Mesendoderm (in vitro differentiated cells): ENCODE data around the gene C1QTNF9B.
A peak's percentile ranks its signal among the peaks of the same experiment; 100 is the strongest.

Experiments
- DNase-seq: peaks from one replicate; pipeline ENCODE4 v3.0.0; 2013
- H2AK5ac ChIP-seq: 2 replicates; pipeline ENCODE4 v1.6.1; 2013; ENCODE audit warnings: low read length, inconsistent platforms
- H2BK120ac ChIP-seq: 2 replicates; pipeline ENCODE4 v1.6.1; 2013; ENCODE audit warnings: low read depth, mild to moderate bottlenecking, low read length, moderate library complexity, mixed read lengths
- H2BK15ac ChIP-seq: replicated peaks from 2 replicates; pipeline ENCODE4 v1.6.1; 2013; ENCODE audit warnings: low read depth, mild to moderate bottlenecking, moderate library complexity
- H2BK5ac ChIP-seq: 2 replicates; pipeline ENCODE4 v1.6.1; 2013; ENCODE audit warnings: low read length, inconsistent platforms
- H3K18ac ChIP-seq: 2 replicates; pipeline ENCODE4 v1.6.1; 2013; ENCODE audit warnings: mild to moderate bottlenecking, low read length, mixed read lengths
- H3K23ac ChIP-seq: one replicate; pipeline ENCODE4 v1.6.1; 2013; ENCODE audit warnings: low read length
- H3K27ac ChIP-seq: 2 replicates; pipeline ENCODE4 v1.5.1; 2013; ENCODE audit warnings: low read depth, mild to moderate bottlenecking, inconsistent platforms, low read length, moderate library complexity
- H3K27me3 ChIP-seq: 2 replicates; pipeline ENCODE4 v1.6.1; 2013; ENCODE audit warnings: low read length, control low read depth, mild to moderate bottlenecking, inconsistent platforms; ENCODE audit not compliant: insufficient read depth, poor library complexity
- H3K36me3 ChIP-seq: 2 replicates; pipeline ENCODE4 v1.6.1; 2013; ENCODE audit warnings: low read length, inconsistent platforms; ENCODE audit not compliant: control insufficient read depth, insufficient read depth
- H3K4ac ChIP-seq: one replicate; pipeline ENCODE4 v1.6.1; 2013; ENCODE audit warnings: low read depth, mild to moderate bottlenecking, low read length, moderate library complexity
- H3K4me1 ChIP-seq: 2 replicates; pipeline ENCODE4 v1.6.1; 2013; ENCODE audit warnings: low read depth, low read length, inconsistent platforms; ENCODE audit not compliant: control insufficient read depth
- H3K4me2 ChIP-seq: 2 replicates; pipeline ENCODE4 v1.6.1; 2013; ENCODE audit warnings: low read length
- H3K4me3 ChIP-seq: 2 replicates; pipeline ENCODE4 v1.5.1; 2013; ENCODE audit warnings: mild to moderate bottlenecking, low read length
- H3K56ac ChIP-seq: one replicate; pipeline ENCODE4 v1.6.1; 2013; ENCODE audit warnings: low read length
- H3K79me1 ChIP-seq: 2 replicates; pipeline ENCODE4 v1.6.1; 2013; ENCODE audit warnings: low read length, inconsistent platforms
- H3K79me2 ChIP-seq: 2 replicates; pipeline ENCODE4 v1.6.1; 2013; ENCODE audit warnings: mild to moderate bottlenecking, low read length; ENCODE audit not compliant: control insufficient read depth, insufficient read depth
- H3K9ac ChIP-seq: 2 replicates; pipeline ENCODE4 v1.6.1; 2013; ENCODE audit warnings: low read length, inconsistent platforms
- H4K5ac ChIP-seq: one replicate; pipeline ENCODE4 v1.6.1; 2013; ENCODE audit warnings: low read length
- H4K8ac ChIP-seq: one replicate; pipeline ENCODE4 v1.6.1; 2013; ENCODE audit warnings: low read depth, mild to moderate bottlenecking, control low read depth, low read length, moderate library complexity
- WGBS: extraction: QIAGEN DNeasy Blood & Tissue Kit; methylation state at CpG from one replicate; pipeline ENCODE4 v1.1.7; 2013; ENCODE audit warnings: low lambda C conversion rate, missing lambda C conversion rate; ENCODE audit not compliant: insufficient coverage; ENCODE audit errors: extremely low coverage; 5-methylcytosine and 5-hydroxymethylcytosine counted together

Gene C1QTNF9B

GRCh38 chr13:23934520-23934919 is 37.2 kb upstream of the C1QTNF9B start:
- DNase-seq = no peak
- Histone ChIP-seq H3K4ac (no peak overlapping the region), H3K18ac (no peak overlapping the region)

GRCh38 chr13:23928985-23929384 is 31.7 kb upstream of the C1QTNF9B start:
- DNase-seq = peak; percentile 10
- H3K4me2 ChIP-seq = no peak overlapping the region

More at GRCh38 chr13:23934520-23934919, 37.2 kb upstream of the C1QTNF9B start:
- Histone ChIP-seq H3K23ac (no peak overlapping the region), H3K79me1 (no peaks in the 10 kb centered on the region), H4K5ac (no peak overlapping the region), H3K4me2 (no peak overlapping the region), H4K8ac (no peak overlapping the region), H2AK5ac (no peak overlapping the region), H2BK5ac (no peak overlapping the region), H3K79me2 (no peaks in the 10 kb centered on the region), H2BK15ac (no peak overlapping the region), H3K27me3 (no peaks in the 10 kb centered on the region), H3K36me3 (no peaks in the 10 kb centered on the region), H3K4me1 (no peaks in the 10 kb centered on the region), H3K9ac (no peak overlapping the region), H3K56ac (no peak overlapping the region), H3K27ac (no peak overlapping the region), H3K4me3 (no peak overlapping the region), H2BK120ac (no peak overlapping the region)
- WGBS = no CpG with 5 or more reads among the region's 2 CpGs

GRCh38 chr13:23923031-23923430 is 25.7 kb upstream of the C1QTNF9B start:
- Histone ChIP-seq H2BK120ac (no peak overlapping the region), H3K4me1 (peaks cover 2% of the 10 kb centered on the region), H3K9ac (no peak overlapping the region), H3K79me1 (no peaks in the 10 kb centered on the region), H3K4ac (no peak overlapping the region), H3K36me3 (no peaks in the 10 kb centered on the region), H3K56ac (no peak overlapping the region), H4K8ac (no peak overlapping the region), H3K4me2 (no peak overlapping the region), H2BK15ac (no peak overlapping the region), H2BK5ac (no peak overlapping the region), H3K23ac (no peak overlapping the region), H3K18ac (no peak overlapping the region), H3K27me3 (no peaks in the 10 kb centered on the region), H2AK5ac (no peak overlapping the region), H4K5ac (no peak overlapping the region), H3K27ac (no peak overlapping the region), H3K79me2 (no peaks in the 10 kb centered on the region), H3K4me3 (no peak overlapping the region)
- no peak for DNase-seq
- WGBS = no CpG with 5 or more reads among the region's 1 CpG

More at GRCh38 chr13:23928985-23929384, 31.7 kb upstream of the C1QTNF9B start:
- Histone ChIP-seq H4K8ac (no peak overlapping the region), H4K5ac (no peak overlapping the region), H3K18ac (no peak overlapping the region), H3K4me3 (no peak overlapping the region), H2BK120ac (no peak overlapping the region), H3K4me1 (no peaks in the 10 kb centered on the region), H3K79me1 (no peaks in the 10 kb centered on the region), H2AK5ac (no peak overlapping the region), H3K36me3 (no peaks in the 10 kb centered on the region), H3K23ac (no peak overlapping the region), H3K56ac (no peak overlapping the region), H2BK15ac (no peak overlapping the region), H3K4ac (no peak overlapping the region), H3K9ac (no peak overlapping the region), H2BK5ac (no peak overlapping the region), H3K79me2 (no peaks in the 10 kb centered on the region), H3K27me3 (no peaks in the 10 kb centered on the region), H3K27ac (no peak overlapping the region)
- no CpG with 5 or more reads among the region's 2 CpGs for WGBS

- H4K8ac ChIP-seq = no peak overlapping the region
- no peaks in the 10 kb centered on the region for H3K36me3 ChIP-seq
- H2AK5ac ChIP-seq = no peak overlapping the region
- no peak overlapping the region for H3K23ac ChIP-seq
- no peaks in the 10 kb centered on the region for H3K79me1 ChIP-seq
- H2BK5ac ChIP-seq = no peak overlapping the region
- no peaks in the 10 kb centered on the region for H3K27me3 ChIP-seq
- peak; percentile 80 for DNase-seq
- H3K56ac ChIP-seq = peak overlapping the region; percentile 12
- no peaks in the 10 kb centered on the region for H3K79me2 ChIP-seq
- H3K4me1 ChIP-seq = peaks cover 2% of the 10 kb centered on the region
- no CpG with 5 or more reads among the region's 5 CpGs for WGBS
- no peak overlapping the region for H3K4me3 ChIP-seq
- no peak overlapping the region for H4K5ac ChIP-seq
- no peak overlapping the region for H3K27ac ChIP-seq
- no peak overlapping the region for H2BK120ac ChIP-seq
- no peak overlapping the region for H3K4ac ChIP-seq
- no peak overlapping the region for H3K4me2 ChIP-seq
- no peak overlapping the region for H3K9ac ChIP-seq
- no peak overlapping the region for H2BK15ac ChIP-seq
- H3K18ac ChIP-seq = no peak overlapping the region
These were observed 25.0 kb upstream of the C1QTNF9B start for GRCh38 chr13:23922005-23922932.

- H4K5ac ChIP-seq = no peak overlapping the region
- no peak overlapping the region for H3K4me2 ChIP-seq
- H3K56ac ChIP-seq = no peak overlapping the region
- no peak overlapping the region for H3K23ac ChIP-seq
- H3K79me1 ChIP-seq = no peaks in the 10 kb centered on the region
- no peak overlapping the region for H3K18ac ChIP-seq
- no CpG with 5 or more reads among the region's 2 CpGs for WGBS
- no peak overlapping the region for H4K8ac ChIP-seq
- no peaks in the 10 kb centered on the region for H3K79me2 ChIP-seq
- no peak overlapping the region for H3K9ac ChIP-seq
- H3K27ac ChIP-seq = no peak overlapping the region
- DNase-seq = peak; percentile 93
- no peak overlapping the region for H2BK5ac ChIP-seq
- H3K4ac ChIP-seq = no peak overlapping the region
- peaks cover 2% of the 10 kb centered on the region for H3K4me1 ChIP-seq
- no peak overlapping the region for H3K4me3 ChIP-seq
- no peak overlapping the region for H2AK5ac ChIP-seq
- H2BK15ac ChIP-seq = no peak overlapping the region
- H3K27me3 ChIP-seq = no peaks in the 10 kb centered on the region
- H2BK120ac ChIP-seq = no peak overlapping the region
- no peaks in the 10 kb centered on the region for H3K36me3 ChIP-seq
These were observed 24.2 kb upstream of the C1QTNF9B start for GRCh38 chr13:23921451-23921888.
